Measurements from ENCODE around the gene PEX7. TPM values are rescaled to one million over a fixed set of nuclear protein-coding genes. Genes with fewer than 3 reads are reported as not detected.
"Not testable (repeated sequence)": the region's sequence is repeated elsewhere in the genome, so short reads cannot be mapped to it uniquely, and the experiment has no call there.

Gene PEX7
- polyA plus RNA-seq, 4 donors, result 5.4 to 17.4 (median 8.2) TPM

GRCh38 chr6:136923954-136924673 is 101.7 kb downstream of the PEX7 start:
- Histone ChIP-seq H3K4me1 (ENCODE audit: control insufficient read depth in 3 of 3, insufficient read depth in 2 of 3, low read depth in 1 of 3, low read length in 2 of 3) (peaks cover 0 to 17% (median 3%) of the 10 kb centered on the region in 3 donors), H3K36me3 (ENCODE audit: control insufficient read depth in 3 of 3, insufficient read depth in 2 of 3, low read depth in 1 of 3, low read length in 3 of 3) (no peaks in the 10 kb centered on the region), H3K4me3 (ENCODE audit: low read depth in 1 of 3, low read length in 3 of 3) (no peak overlapping the region), H3K9me3 (ENCODE audit: control insufficient read depth in 2 of 2, insufficient read depth in 1 of 2, low read depth in 1 of 2, low read length in 1 of 2) (no peaks in the 10 kb centered on the region), H3K27me3 (ENCODE audit: control insufficient read depth in 3 of 3, insufficient read depth in 3 of 3, low read length in 3 of 3) (peaks cover 12 to 50% (median 17%) of the 10 kb centered on the region in 3 donors), H3K27ac (ENCODE audit: low read depth in 1 of 3, low read length in 2 of 3) (no peak overlapping the region)
- no peak for FAIRE-seq
- DNase-seq, result no peak
- WGBS, 3 donors, result 74 to 79% (median 75%) methylated on average over 39 to 40 of the region's 40 CpGs

- H3K27ac ChIP-seq (ENCODE audit: low read depth in 1 of 3, low read length in 2 of 3), result no peak overlapping the region
- peaks cover 0 to 8% (median 0%) of the 10 kb centered on the region in 3 donors for H3K4me1 ChIP-seq (ENCODE audit: control insufficient read depth in 3 of 3, insufficient read depth in 2 of 3, low read depth in 1 of 3, low read length in 2 of 3)
- no peak for FAIRE-seq
- no peaks in the 10 kb centered on the region for H3K9me3 ChIP-seq (ENCODE audit: control insufficient read depth in 2 of 2, insufficient read depth in 1 of 2, low read depth in 1 of 2, low read length in 1 of 2)
- WGBS, 3 donors, result 95 to 99% (median 98%) methylated on average over 2 of the region's 2 CpGs
- H3K4me3 ChIP-seq (ENCODE audit: low read depth in 1 of 3, low read length in 3 of 3), result no peak overlapping the region
- peaks cover 7 to 32% (median 9%) of the 10 kb centered on the region in 3 donors for H3K27me3 ChIP-seq (ENCODE audit: control insufficient read depth in 3 of 3, insufficient read depth in 3 of 3, low read length in 3 of 3)
- DNase-seq, result no peak
- H3K36me3 ChIP-seq (ENCODE audit: control insufficient read depth in 3 of 3, insufficient read depth in 2 of 3, low read depth in 1 of 3, low read length in 3 of 3), result no peaks in the 10 kb centered on the region
These were observed 104.0 kb downstream of the PEX7 start for GRCh38 chr6:136926383-136926782.

GRCh38 chr6:136927292-136927691 is 104.9 kb downstream of the PEX7 start:
- DNase-seq (peak in 1 of 2 donors; percentile 7), FAIRE-seq (no peak)
- H3K36me3 ChIP-seq (ENCODE audit: control insufficient read depth in 3 of 3, insufficient read depth in 2 of 3, low read depth in 1 of 3, low read length in 3 of 3), result no peaks in the 10 kb centered on the region
- peaks cover 0 to 8% (median 0%) of the 10 kb centered on the region in 3 donors for H3K4me1 ChIP-seq (ENCODE audit: control insufficient read depth in 3 of 3, insufficient read depth in 2 of 3, low read depth in 1 of 3, low read length in 2 of 3)
- H3K27ac ChIP-seq (ENCODE audit: low read depth in 1 of 3, low read length in 2 of 3), result no peak overlapping the region
- WGBS, 3 donors, result 73 to 79% (median 77%) methylated on average over 3 of the region's 3 CpGs
- H3K9me3 ChIP-seq (ENCODE audit: control insufficient read depth in 2 of 2, insufficient read depth in 1 of 2, low read depth in 1 of 2, low read length in 1 of 2), result no peaks in the 10 kb centered on the region
- peaks cover 7 to 25% (median 9%) of the 10 kb centered on the region in 3 donors for H3K27me3 ChIP-seq (ENCODE audit: control insufficient read depth in 3 of 3, insufficient read depth in 3 of 3, low read length in 3 of 3)
- H3K4me3 ChIP-seq (ENCODE audit: low read depth in 1 of 3, low read length in 3 of 3), result no peak overlapping the region

- H3K27me3 ChIP-seq (ENCODE audit: control insufficient read depth in 3 of 3, insufficient read depth in 3 of 3, low read length in 3 of 3), result no peaks in the 10 kb centered on the region
These were observed 108.1 kb downstream of the PEX7 start for GRCh38 chr6:136930528-136930927.

GRCh38 chr6:136932599-136932998 is 110.2 kb downstream of the PEX7 start:
- DNase-seq (no peak), FAIRE-seq (no peak)
- H3K4me1 ChIP-seq (ENCODE audit: control insufficient read depth in 3 of 3, insufficient read depth in 2 of 3, low read depth in 1 of 3, low read length in 2 of 3), result no peaks in the 10 kb centered on the region
- H3K4me3 ChIP-seq (ENCODE audit: low read depth in 1 of 3, low read length in 3 of 3), result no peak overlapping the region
- H3K27ac ChIP-seq (ENCODE audit: low read depth in 1 of 3, low read length in 2 of 3), result no peak overlapping the region
- no peaks in the 10 kb centered on the region for H3K9me3 ChIP-seq (ENCODE audit: control insufficient read depth in 2 of 2, insufficient read depth in 1 of 2, low read depth in 1 of 2, low read length in 1 of 2)
- H3K27me3 ChIP-seq (ENCODE audit: control insufficient read depth in 3 of 3, insufficient read depth in 3 of 3, low read length in 3 of 3), result no peaks in the 10 kb centered on the region
- H3K36me3 ChIP-seq (ENCODE audit: control insufficient read depth in 3 of 3, insufficient read depth in 2 of 3, low read depth in 1 of 3, low read length in 3 of 3), result no peaks in the 10 kb centered on the region
- WGBS, 3 donors, result 65 to 78% (median 76%) methylated on average over 2 of the region's 2 CpGs

More at GRCh38 chr6:136930528-136930927, 108.1 kb downstream of the PEX7 start:
- Histone ChIP-seq H3K4me3 (ENCODE audit: low read depth in 1 of 3, low read length in 3 of 3) (no peak overlapping the region), H3K4me1 (ENCODE audit: control insufficient read depth in 3 of 3, insufficient read depth in 2 of 3, low read depth in 1 of 3, low read length in 2 of 3) (no peaks in the 10 kb centered on the region), H3K9me3 (ENCODE audit: control insufficient read depth in 2 of 2, insufficient read depth in 1 of 2, low read depth in 1 of 2, low read length in 1 of 2) (no peaks in the 10 kb centered on the region), H3K36me3 (ENCODE audit: control insufficient read depth in 3 of 3, insufficient read depth in 2 of 3, low read depth in 1 of 3, low read length in 3 of 3) (no peaks in the 10 kb centered on the region), H3K27ac (ENCODE audit: low read depth in 1 of 3, low read length in 2 of 3) (no peak overlapping the region)
- no peak for FAIRE-seq
- 90 to 94% (median 93%) methylated on average over 4 of the region's 4 CpGs for WGBS, 3 donors
- DNase-seq, result no peak

GRCh38 chr6:136945072-136945471 is 122.7 kb downstream of the PEX7 start:
- H3K4me1 ChIP-seq (ENCODE audit: control insufficient read depth in 3 of 3, insufficient read depth in 2 of 3, low read depth in 1 of 3, low read length in 2 of 3), result no peaks in the 10 kb centered on the region
- DNase-seq (no peak), FAIRE-seq (no peak)
- no peak overlapping the region for H3K27ac ChIP-seq (ENCODE audit: low read depth in 1 of 3, low read length in 2 of 3)
- H3K4me3 ChIP-seq (ENCODE audit: low read depth in 1 of 3, low read length in 3 of 3), result no peak overlapping the region
- WGBS, 3 donors, result 52 to 76% (median 73%) methylated on average over 1 of the region's 1 CpG
- no peaks in the 10 kb centered on the region for H3K36me3 ChIP-seq (ENCODE audit: control insufficient read depth in 3 of 3, insufficient read depth in 2 of 3, low read depth in 1 of 3, low read length in 3 of 3)
- peaks cover 0 to 3% (median 0%) of the 10 kb centered on the region in 3 donors for H3K27me3 ChIP-seq (ENCODE audit: control insufficient read depth in 3 of 3, insufficient read depth in 3 of 3, low read length in 3 of 3)
- H3K9me3 ChIP-seq (ENCODE audit: control insufficient read depth in 2 of 2, insufficient read depth in 1 of 2, low read depth in 1 of 2, low read length in 1 of 2), result no peaks in the 10 kb centered on the region

GRCh38 chr6:136945711-136946121 is 123.3 kb downstream of the PEX7 start:
- Histone ChIP-seq H3K36me3 (ENCODE audit: control insufficient read depth in 3 of 3, insufficient read depth in 2 of 3, low read depth in 1 of 3, low read length in 3 of 3) (no peaks in the 10 kb centered on the region), H3K27ac (ENCODE audit: low read depth in 1 of 3, low read length in 2 of 3) (no peak overlapping the region), H3K4me1 (ENCODE audit: control insufficient read depth in 3 of 3, insufficient read depth in 2 of 3, low read depth in 1 of 3, low read length in 2 of 3) (no peaks in the 10 kb centered on the region), H3K4me3 (ENCODE audit: low read depth in 1 of 3, low read length in 3 of 3) (no peak overlapping the region), H3K27me3 (ENCODE audit: control insufficient read depth in 3 of 3, insufficient read depth in 3 of 3, low read length in 3 of 3) (peaks cover 0 to 3% (median 0%) of the 10 kb centered on the region in 3 donors), H3K9me3 (ENCODE audit: control insufficient read depth in 2 of 2, insufficient read depth in 1 of 2, low read depth in 1 of 2, low read length in 1 of 2) (no peaks in the 10 kb centered on the region)
- DNase-seq (no peak), FAIRE-seq (no peak)
- WGBS, 3 donors, result 86 to 91% (median 88%) methylated on average over 4 of the region's 4 CpGs

GRCh38 chr6:136947037-136947436 is 124.6 kb downstream of the PEX7 start:
- 61 to 82% (median 72%) methylated on average over 9 of the region's 9 CpGs for WGBS, 3 donors
- no peak for DNase-seq
- H3K4me1 ChIP-seq (ENCODE audit: control insufficient read depth in 3 of 3, insufficient read depth in 2 of 3, low read depth in 1 of 3, low read length in 2 of 3), result no peaks in the 10 kb centered on the region
- H3K27ac ChIP-seq (ENCODE audit: low read depth in 1 of 3, low read length in 2 of 3), result no peak overlapping the region
- no peaks in the 10 kb centered on the region for H3K9me3 ChIP-seq (ENCODE audit: control insufficient read depth in 2 of 2, insufficient read depth in 1 of 2, low read depth in 1 of 2, low read length in 1 of 2)
- no peak for FAIRE-seq
- no peaks in the 10 kb centered on the region for H3K36me3 ChIP-seq (ENCODE audit: control insufficient read depth in 3 of 3, insufficient read depth in 2 of 3, low read depth in 1 of 3, low read length in 3 of 3)
- H3K4me3 ChIP-seq (ENCODE audit: low read depth in 1 of 3, low read length in 3 of 3), result no peak overlapping the region
- H3K27me3 ChIP-seq (ENCODE audit: control insufficient read depth in 3 of 3, insufficient read depth in 3 of 3, low read length in 3 of 3), result peaks cover 0 to 3% (median 0%) of the 10 kb centered on the region in 3 donors

GRCh38 chr6:136949957-136950356 is 127.6 kb downstream of the PEX7 start:
- H3K27ac ChIP-seq (ENCODE audit: low read depth in 1 of 3, low read length in 2 of 3); H3K4me1 ChIP-seq (ENCODE audit: control insufficient read depth in 3 of 3, insufficient read depth in 2 of 3, low read depth in 1 of 3, low read length in 2 of 3); H3K27me3 ChIP-seq (ENCODE audit: control insufficient read depth in 3 of 3, insufficient read depth in 3 of 3, low read length in 3 of 3); FAIRE-seq; H3K36me3 ChIP-seq (ENCODE audit: control insufficient read depth in 3 of 3, insufficient read depth in 2 of 3, low read depth in 1 of 3, low read length in 3 of 3); DNase-seq; H3K9me3 ChIP-seq (ENCODE audit: control insufficient read depth in 2 of 2, insufficient read depth in 1 of 2, low read depth in 1 of 2, low read length in 1 of 2); H3K4me3 ChIP-seq (ENCODE audit: low read depth in 1 of 3, low read length in 3 of 3): not testable (repeated sequence)
- WGBS, 3 donors, result 83 to 91% (median 86%) methylated on average over 3 of the region's 3 CpGs

Data from small intestine (tissue), 7 donors.